Heart left ventricle (tissue), 13 donors: Measurements from ENCODE around the gene ERBB4.

Source experiments
- POLR2A ChIP-seq, 2 donors: fragments of 450-650 bp; IDR thresholded peaks; one replicate each; pipeline ENCODE4 v1.6.1; 2017; ENCODE audit warnings: antibody characterized with exemption in 2 of 2, mild to moderate bottlenecking in 2 of 2, moderate library complexity in 2 of 2
- TF ChIP-seq, protein P1 (sequence below), 12 donors: fragments of 200-600 bp; sonication (generic) in 4 of 12; IDR thresholded peaks; one replicate each; pipeline versions ENCODE4 v1.5.0 to v1.8.0; 2018 to 2022; ENCODE audit warnings: antibody characterized with exemption in 12 of 12, mild to moderate bottlenecking in 5 of 12
- donor health status: ischemic (EF 13 %, LVEDD 7.1; RV severe dilation, severe dysfunction).
- donor health status: DM: no; HTN: yes; CAD: no.
- donor health status: DM: no; HTN: no; CAD: no.
- donor health status: ischemic (EF 25% LVEDD 6.9; RV normal size, moderate dysfunction).
- donor health status: ischemic (EF 25% LVEDD 5.7; RV mildly dilated, moderate dysfunction).
- donor health status: ischemic (EF 35%, LVEDD 5.7; RV mildly dilated, moderate dysfunction).
- donor health status: nonischemic (EF 11% LVEDD 7.7; RV severe dilation, severe dysfunction).
- donor health status: DM: yes; HTN: yes; CAD: no.
- donor health status: PGD.
- donor health status: ischemic (EF 29% LVEDD 5.4; RV normal size, mild dysfunction).
- donor health status: nonischemic (EF 23%, LVEDD 6.1; RV moderate dilation, normal function).

DNA sequence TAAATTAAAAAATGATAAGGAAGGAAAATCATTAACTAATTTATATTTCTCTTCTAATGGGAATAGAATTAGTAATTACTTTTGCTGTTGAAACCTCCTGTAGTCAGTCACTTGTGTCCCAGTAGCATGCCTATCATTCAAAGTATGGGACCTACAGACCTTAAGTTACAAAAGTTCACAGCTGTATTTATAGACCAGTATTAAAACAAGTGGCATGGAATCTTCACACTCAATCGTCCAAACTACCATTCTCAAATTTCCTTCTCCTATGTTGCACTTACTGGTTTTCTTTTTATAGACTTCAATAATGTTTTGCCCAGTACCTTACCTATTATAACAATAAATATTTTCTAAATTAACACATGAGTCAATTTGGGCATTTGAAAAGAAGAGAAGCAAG is 639.9 kb downstream of the ERBB4 start:
- TF ChIP-seq, protein P1, sequence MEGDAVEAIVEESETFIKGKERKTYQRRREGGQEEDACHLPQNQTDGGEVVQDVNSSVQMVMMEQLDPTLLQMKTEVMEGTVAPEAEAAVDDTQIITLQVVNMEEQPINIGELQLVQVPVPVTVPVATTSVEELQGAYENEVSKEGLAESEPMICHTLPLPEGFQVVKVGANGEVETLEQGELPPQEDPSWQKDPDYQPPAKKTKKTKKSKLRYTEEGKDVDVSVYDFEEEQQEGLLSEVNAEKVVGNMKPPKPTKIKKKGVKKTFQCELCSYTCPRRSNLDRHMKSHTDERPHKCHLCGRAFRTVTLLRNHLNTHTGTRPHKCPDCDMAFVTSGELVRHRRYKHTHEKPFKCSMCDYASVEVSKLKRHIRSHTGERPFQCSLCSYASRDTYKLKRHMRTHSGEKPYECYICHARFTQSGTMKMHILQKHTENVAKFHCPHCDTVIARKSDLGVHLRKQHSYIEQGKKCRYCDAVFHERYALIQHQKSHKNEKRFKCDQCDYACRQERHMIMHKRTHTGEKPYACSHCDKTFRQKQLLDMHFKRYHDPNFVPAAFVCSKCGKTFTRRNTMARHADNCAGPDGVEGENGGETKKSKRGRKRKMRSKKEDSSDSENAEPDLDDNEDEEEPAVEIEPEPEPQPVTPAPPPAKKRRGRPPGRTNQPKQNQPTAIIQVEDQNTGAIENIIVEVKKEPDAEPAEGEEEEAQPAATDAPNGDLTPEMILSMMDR (IDR thresholded peaks at IDR 0.05) = no peak
- TF ChIP-seq POLR2A (IDR thresholded peaks at IDR 0.05) = no peak
